ENCODE results near the gene PAPPA.

Gene PAPPA

GRCh38 chr9:116168231-116168630, 14.6 kb downstream of the PAPPA start:
- Histone ChIP-seq H3K27ac (ENCODE audit: low read depth, low read length) (no peak overlapping the region), H3K36me3 (ENCODE audit: insufficient read depth, low read length) (no peaks in the 10 kb centered on the region), H3K9ac (ENCODE audit: low read length) (no peak overlapping the region), H3K9me3 (ENCODE audit: low read length) (no peaks in the 10 kb centered on the region), H3K4me1 (ENCODE audit: insufficient read depth, low read length) (no peaks in the 10 kb centered on the region), H3K27me3 (ENCODE audit: control insufficient read depth in 1 of 2, insufficient read depth in 2 of 2, low read length in 2 of 2) (no peaks in the 10 kb centered on the region), H3K4me3 (ENCODE audit: low read depth in 1 of 2, low read length in 2 of 2) (no peak overlapping the region)

GRCh38 chr9:116172216-116172615, 18.6 kb downstream of the PAPPA start:
- no peaks in the 10 kb centered on the region for H3K4me1 ChIP-seq (ENCODE audit: insufficient read depth, low read length)
- no peak overlapping the region for H3K27ac ChIP-seq (ENCODE audit: low read depth, low read length)
- no peaks in the 10 kb centered on the region for H3K27me3 ChIP-seq (ENCODE audit: control insufficient read depth in 1 of 2, insufficient read depth in 2 of 2, low read length in 2 of 2)
- no peak overlapping the region for H3K9ac ChIP-seq (ENCODE audit: low read length)
- H3K36me3 ChIP-seq (ENCODE audit: insufficient read depth, low read length): no peaks in the 10 kb centered on the region
- H3K9me3 ChIP-seq (ENCODE audit: low read length): no peaks in the 10 kb centered on the region
- no peak overlapping the region for H3K4me3 ChIP-seq (ENCODE audit: low read depth in 1 of 2, low read length in 2 of 2)

GRCh38 chr9:116174347-116174746, 20.8 kb downstream of the PAPPA start:
- H3K9ac ChIP-seq (ENCODE audit: low read length): no peak overlapping the region
- H3K4me3 ChIP-seq (ENCODE audit: low read depth in 1 of 2, low read length in 2 of 2): no peak overlapping the region
- no peaks in the 10 kb centered on the region for H3K27me3 ChIP-seq (ENCODE audit: control insufficient read depth in 1 of 2, insufficient read depth in 2 of 2, low read length in 2 of 2)
- no peak overlapping the region for H3K27ac ChIP-seq (ENCODE audit: low read depth, low read length)
- H3K4me1 ChIP-seq (ENCODE audit: insufficient read depth, low read length): no peaks in the 10 kb centered on the region
- H3K9me3 ChIP-seq (ENCODE audit: low read length): no peaks in the 10 kb centered on the region
- no peaks in the 10 kb centered on the region for H3K36me3 ChIP-seq (ENCODE audit: insufficient read depth, low read length)

GRCh38 chr9:116175614-116176013, 22.0 kb downstream of the PAPPA start:
- H3K4me1 ChIP-seq (ENCODE audit: insufficient read depth, low read length): no peaks in the 10 kb centered on the region
- H3K9me3 ChIP-seq (ENCODE audit: low read length): no peaks in the 10 kb centered on the region
- no peak overlapping the region for H3K9ac ChIP-seq (ENCODE audit: low read length)
- H3K36me3 ChIP-seq (ENCODE audit: insufficient read depth, low read length): no peaks in the 10 kb centered on the region
- no peaks in the 10 kb centered on the region for H3K27me3 ChIP-seq (ENCODE audit: control insufficient read depth in 1 of 2, insufficient read depth in 2 of 2, low read length in 2 of 2)
- no peak overlapping the region for H3K27ac ChIP-seq (ENCODE audit: low read depth, low read length)
- no peak overlapping the region for H3K4me3 ChIP-seq (ENCODE audit: low read depth in 1 of 2, low read length in 2 of 2)

GRCh38 chr9:116178481-116179211, 25.1 kb downstream of the PAPPA start:
- no peaks in the 10 kb centered on the region for H3K36me3 ChIP-seq (ENCODE audit: insufficient read depth, low read length)
- no peaks in the 10 kb centered on the region for H3K9me3 ChIP-seq (ENCODE audit: low read length)
- no peak overlapping the region for H3K27ac ChIP-seq (ENCODE audit: low read depth, low read length)
- no peaks in the 10 kb centered on the region for H3K27me3 ChIP-seq (ENCODE audit: control insufficient read depth in 1 of 2, insufficient read depth in 2 of 2, low read length in 2 of 2)
- no peaks in the 10 kb centered on the region for H3K4me1 ChIP-seq (ENCODE audit: insufficient read depth, low read length)
- no peak overlapping the region for H3K4me3 ChIP-seq (ENCODE audit: low read depth in 1 of 2, low read length in 2 of 2)
- no peak overlapping the region for H3K9ac ChIP-seq (ENCODE audit: low read length)

GRCh38 chr9:116179568-116179967, 26.0 kb downstream of the PAPPA start:
- H3K9me3 ChIP-seq (ENCODE audit: low read length): no peaks in the 10 kb centered on the region
- no peaks in the 10 kb centered on the region for H3K27me3 ChIP-seq (ENCODE audit: control insufficient read depth in 1 of 2, insufficient read depth in 2 of 2, low read length in 2 of 2)
- H3K27ac ChIP-seq (ENCODE audit: low read depth, low read length): no peak overlapping the region
- H3K36me3 ChIP-seq (ENCODE audit: insufficient read depth, low read length): no peaks in the 10 kb centered on the region
- no peak overlapping the region for H3K4me3 ChIP-seq (ENCODE audit: low read depth in 1 of 2, low read length in 2 of 2)
- H3K4me1 ChIP-seq (ENCODE audit: insufficient read depth, low read length): no peaks in the 10 kb centered on the region
- H3K9ac ChIP-seq (ENCODE audit: low read length): no peak overlapping the region

GRCh38 chr9:116181853-116182610, 28.4 kb downstream of the PAPPA start:
- Histone ChIP-seq H3K9ac (ENCODE audit: low read length) (no peak overlapping the region), H3K4me3 (ENCODE audit: low read depth in 1 of 2, low read length in 2 of 2) (no peak overlapping the region), H3K27me3 (ENCODE audit: control insufficient read depth in 1 of 2, insufficient read depth in 2 of 2, low read length in 2 of 2) (no peaks in the 10 kb centered on the region), H3K27ac (ENCODE audit: low read depth, low read length) (no peak overlapping the region), H3K9me3 (ENCODE audit: low read length) (no peaks in the 10 kb centered on the region), H3K4me1 (ENCODE audit: insufficient read depth, low read length) (no peaks in the 10 kb centered on the region), H3K36me3 (ENCODE audit: insufficient read depth, low read length) (no peaks in the 10 kb centered on the region)

- Histone ChIP-seq H3K27me3 (ENCODE audit: control insufficient read depth in 1 of 2, insufficient read depth in 2 of 2, low read length in 2 of 2) (no peaks in the 10 kb centered on the region), H3K9me3 (ENCODE audit: low read length) (no peaks in the 10 kb centered on the region), H3K4me1 (ENCODE audit: insufficient read depth, low read length) (no peaks in the 10 kb centered on the region), H3K9ac (ENCODE audit: low read length) (no peak overlapping the region), H3K27ac (ENCODE audit: low read depth, low read length) (no peak overlapping the region), H3K36me3 (ENCODE audit: insufficient read depth, low read length) (no peaks in the 10 kb centered on the region), H3K4me3 (ENCODE audit: low read depth in 1 of 2, low read length in 2 of 2) (no peak overlapping the region)
Observed at GRCh38 chr9:116182876-116183275, 29.3 kb downstream of the PAPPA start.

GRCh38 chr9:116187570-116188170, 34.1 kb downstream of the PAPPA start:
- Histone ChIP-seq H3K9ac (ENCODE audit: low read length) (no peak overlapping the region), H3K27me3 (ENCODE audit: control insufficient read depth in 1 of 2, insufficient read depth in 2 of 2, low read length in 2 of 2) (no peaks in the 10 kb centered on the region), H3K9me3 (ENCODE audit: low read length) (no peaks in the 10 kb centered on the region), H3K36me3 (ENCODE audit: insufficient read depth, low read length) (no peaks in the 10 kb centered on the region), H3K27ac (ENCODE audit: low read depth, low read length) (no peak overlapping the region), H3K4me1 (ENCODE audit: insufficient read depth, low read length) (no peaks in the 10 kb centered on the region), H3K4me3 (ENCODE audit: low read depth in 1 of 2, low read length in 2 of 2) (no peak overlapping the region)

GRCh38 chr9:116189683-116190082, 36.1 kb downstream of the PAPPA start:
- H3K9me3 ChIP-seq (ENCODE audit: low read length): no peaks in the 10 kb centered on the region
- no peak overlapping the region for H3K27ac ChIP-seq (ENCODE audit: low read depth, low read length)
- no peaks in the 10 kb centered on the region for H3K4me1 ChIP-seq (ENCODE audit: insufficient read depth, low read length)
- no peak overlapping the region for H3K4me3 ChIP-seq (ENCODE audit: low read depth in 1 of 2, low read length in 2 of 2)
- H3K36me3 ChIP-seq (ENCODE audit: insufficient read depth, low read length): no peaks in the 10 kb centered on the region
- H3K27me3 ChIP-seq (ENCODE audit: control insufficient read depth in 1 of 2, insufficient read depth in 2 of 2, low read length in 2 of 2): no peaks in the 10 kb centered on the region
- no peak overlapping the region for H3K9ac ChIP-seq (ENCODE audit: low read length)

- no peak overlapping the region for H3K4me3 ChIP-seq (ENCODE audit: low read depth in 1 of 2, low read length in 2 of 2)
- no peak overlapping the region for H3K27ac ChIP-seq (ENCODE audit: low read depth, low read length)
- no peaks in the 10 kb centered on the region for H3K4me1 ChIP-seq (ENCODE audit: insufficient read depth, low read length)
Observed at GRCh38 chr9:116190637-116191396, 37.2 kb downstream of the PAPPA start.

More at GRCh38 chr9:116190637-116191396, 37.2 kb downstream of the PAPPA start:
- no peaks in the 10 kb centered on the region for H3K9me3 ChIP-seq (ENCODE audit: low read length)
- H3K27me3 ChIP-seq (ENCODE audit: control insufficient read depth in 1 of 2, insufficient read depth in 2 of 2, low read length in 2 of 2): no peaks in the 10 kb centered on the region
- H3K9ac ChIP-seq (ENCODE audit: low read length): no peak overlapping the region
- no peaks in the 10 kb centered on the region for H3K36me3 ChIP-seq (ENCODE audit: insufficient read depth, low read length)

Data from muscle layer of colon (tissue), 2 donors.